GM20000 (cell line): ENCODE data around the gene GPR146.
A peak's percentile ranks its signal among the peaks of the same experiment; 100 is the strongest.

Source experiments
- DNase-seq: peaks from one replicate; pipeline ENCODE4 v3.0.0; 2012; ENCODE audit warnings: low spot score
- TF ChIP-seq, protein P1 (sequence below): IDR thresholded peaks from 2 replicates; pipeline ENCODE4 v1.5.1; 2012; ENCODE audit warnings: mild to moderate bottlenecking, control low read depth; ENCODE audit errors: extremely low read depth, missing control alignments

Gene GPR146

DNA sequence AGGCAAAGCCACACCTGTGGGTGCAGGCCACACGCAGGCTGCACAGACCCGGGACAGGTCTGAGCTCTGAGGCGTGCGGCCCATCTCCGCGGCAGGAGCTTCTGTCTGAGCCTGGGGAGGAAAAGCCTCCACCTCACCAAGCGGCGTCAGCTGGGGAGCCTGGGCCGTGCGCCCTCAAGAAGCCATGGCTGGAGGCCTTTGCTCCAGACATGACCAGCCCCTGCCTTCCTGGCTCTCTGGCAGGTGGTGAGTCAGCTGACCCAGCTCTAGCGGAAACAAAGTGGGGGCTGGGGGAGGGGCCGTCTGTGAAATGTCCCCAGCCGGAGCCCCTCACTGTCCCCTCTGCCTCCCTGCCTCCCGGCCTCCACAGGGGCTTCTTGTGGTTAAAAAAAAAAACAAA is 56.0 kb downstream of the GPR146 start:
- TF ChIP-seq, protein P1, sequence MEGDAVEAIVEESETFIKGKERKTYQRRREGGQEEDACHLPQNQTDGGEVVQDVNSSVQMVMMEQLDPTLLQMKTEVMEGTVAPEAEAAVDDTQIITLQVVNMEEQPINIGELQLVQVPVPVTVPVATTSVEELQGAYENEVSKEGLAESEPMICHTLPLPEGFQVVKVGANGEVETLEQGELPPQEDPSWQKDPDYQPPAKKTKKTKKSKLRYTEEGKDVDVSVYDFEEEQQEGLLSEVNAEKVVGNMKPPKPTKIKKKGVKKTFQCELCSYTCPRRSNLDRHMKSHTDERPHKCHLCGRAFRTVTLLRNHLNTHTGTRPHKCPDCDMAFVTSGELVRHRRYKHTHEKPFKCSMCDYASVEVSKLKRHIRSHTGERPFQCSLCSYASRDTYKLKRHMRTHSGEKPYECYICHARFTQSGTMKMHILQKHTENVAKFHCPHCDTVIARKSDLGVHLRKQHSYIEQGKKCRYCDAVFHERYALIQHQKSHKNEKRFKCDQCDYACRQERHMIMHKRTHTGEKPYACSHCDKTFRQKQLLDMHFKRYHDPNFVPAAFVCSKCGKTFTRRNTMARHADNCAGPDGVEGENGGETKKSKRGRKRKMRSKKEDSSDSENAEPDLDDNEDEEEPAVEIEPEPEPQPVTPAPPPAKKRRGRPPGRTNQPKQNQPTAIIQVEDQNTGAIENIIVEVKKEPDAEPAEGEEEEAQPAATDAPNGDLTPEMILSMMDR: no peak
- DNase-seq: no peak

DNA sequence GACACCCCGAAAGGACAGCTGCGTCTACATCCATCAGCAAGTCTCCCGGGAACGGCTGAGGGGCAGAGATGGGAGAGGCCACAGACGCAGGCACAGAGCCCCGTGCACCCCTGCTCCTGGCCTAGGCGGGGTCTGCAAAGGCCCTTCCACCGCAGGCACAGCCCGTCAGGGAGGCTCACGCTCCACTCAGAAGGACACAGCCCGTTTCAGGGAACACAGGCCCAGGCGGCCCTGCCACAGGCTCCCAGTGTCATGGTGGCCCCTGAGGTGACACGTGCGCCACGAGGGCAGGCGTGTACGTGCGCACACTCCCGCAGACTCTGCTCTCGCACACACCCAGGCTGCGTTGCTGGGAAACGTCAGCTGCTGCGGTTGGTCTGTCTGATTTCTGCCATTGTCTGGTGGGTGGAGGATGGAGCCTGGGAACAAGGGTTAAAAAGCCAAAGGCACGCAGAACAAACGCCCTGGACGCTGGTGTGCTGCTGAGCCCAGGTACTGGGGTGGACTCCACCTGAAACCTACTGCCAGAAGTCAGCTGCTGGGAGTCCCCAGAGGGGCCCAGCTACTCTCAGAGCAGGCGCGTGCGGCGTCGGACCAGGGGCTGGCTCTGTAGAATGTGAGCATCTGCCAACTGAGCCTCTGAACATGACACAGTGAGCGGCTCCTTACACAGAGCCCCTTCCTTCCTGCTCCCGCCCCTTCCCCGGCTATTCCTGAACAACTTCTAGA is 56.7 kb downstream of the GPR146 start:
- TF ChIP-seq, protein P1: no peak
- DNase-seq: no peak

DNA sequence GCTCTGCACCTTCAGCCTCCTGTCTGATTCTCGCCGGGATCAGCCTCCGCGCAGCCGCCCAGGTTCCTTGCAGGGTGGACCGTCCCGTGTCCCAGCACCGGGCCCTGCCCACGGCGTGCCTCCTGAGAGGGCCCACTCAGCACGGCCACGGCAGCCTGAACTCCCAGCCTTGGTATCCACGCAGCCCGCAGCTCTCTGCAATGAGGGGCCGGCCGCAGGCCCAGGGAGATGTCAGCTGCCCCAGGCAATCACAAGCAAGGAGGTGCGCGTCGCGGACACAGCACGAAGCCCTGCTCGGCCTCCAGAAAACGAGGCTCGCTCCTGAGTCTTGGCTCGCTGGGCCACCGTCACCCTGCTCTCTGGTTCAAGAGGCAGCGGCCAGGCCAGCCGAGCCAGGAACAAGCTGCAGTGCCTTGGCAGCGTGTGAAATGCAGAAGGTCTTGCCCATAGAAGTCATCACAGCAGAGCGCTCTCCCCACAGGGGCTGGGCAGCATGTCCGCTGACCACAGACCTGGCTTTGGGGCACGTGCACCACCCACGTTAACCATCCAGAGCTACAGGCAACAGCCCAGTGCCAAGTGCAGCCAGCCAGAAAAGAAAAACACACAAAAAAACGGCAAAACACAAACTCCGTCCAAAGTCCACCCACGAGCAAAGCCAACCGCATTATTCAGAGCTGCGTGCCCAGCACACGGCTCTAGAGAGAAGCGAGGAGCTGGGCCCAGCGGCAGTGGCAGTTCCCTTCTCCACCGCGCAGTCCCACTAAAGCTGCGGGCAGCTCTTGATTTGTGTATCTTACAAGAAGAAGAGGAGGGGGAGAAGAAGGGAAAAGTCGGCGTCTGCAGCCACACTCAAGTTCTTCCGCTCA is 57.5 kb downstream of the GPR146 start:
- TF ChIP-seq, protein P1: no peak
- no peak for DNase-seq

DNA sequence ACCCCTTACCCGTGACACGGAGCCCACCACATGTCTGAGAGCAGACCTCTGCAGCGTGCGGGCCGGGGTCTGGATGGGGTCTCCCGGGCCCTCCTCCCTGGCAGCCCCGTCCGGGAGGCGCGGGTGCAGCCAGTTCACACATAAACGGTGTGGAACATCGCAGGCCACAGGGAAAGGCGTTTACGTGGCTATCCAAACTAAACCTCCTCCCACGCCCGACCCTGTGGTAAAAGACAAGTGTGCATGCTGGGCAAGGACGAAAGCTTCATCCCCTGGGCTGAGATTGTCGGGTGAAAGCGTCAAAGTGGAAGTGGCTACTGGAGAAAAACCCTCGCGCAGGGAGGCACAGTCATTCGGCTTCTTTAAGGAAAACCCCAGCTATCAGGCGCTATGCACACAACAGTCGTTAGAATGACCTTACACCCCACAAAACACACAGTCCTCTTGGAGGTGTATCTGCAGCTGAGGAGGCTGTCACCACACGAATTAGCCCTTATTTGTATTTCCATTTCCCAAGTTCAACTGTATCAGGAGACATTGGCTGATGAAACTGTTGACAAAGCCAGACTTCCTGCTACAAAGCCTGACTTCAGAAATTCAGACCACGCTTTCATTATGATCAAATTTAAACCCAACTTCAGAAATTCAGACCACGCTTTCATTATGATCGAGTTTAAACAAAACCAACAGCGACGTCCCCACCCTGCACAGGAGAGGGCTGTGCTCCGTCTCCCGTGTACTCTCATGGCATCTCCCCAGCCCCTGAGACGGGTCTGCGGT is 58.9 kb downstream of the GPR146 start:
- peak; percentile 81 for DNase-seq
- TF ChIP-seq, protein P1: no peak

DNA sequence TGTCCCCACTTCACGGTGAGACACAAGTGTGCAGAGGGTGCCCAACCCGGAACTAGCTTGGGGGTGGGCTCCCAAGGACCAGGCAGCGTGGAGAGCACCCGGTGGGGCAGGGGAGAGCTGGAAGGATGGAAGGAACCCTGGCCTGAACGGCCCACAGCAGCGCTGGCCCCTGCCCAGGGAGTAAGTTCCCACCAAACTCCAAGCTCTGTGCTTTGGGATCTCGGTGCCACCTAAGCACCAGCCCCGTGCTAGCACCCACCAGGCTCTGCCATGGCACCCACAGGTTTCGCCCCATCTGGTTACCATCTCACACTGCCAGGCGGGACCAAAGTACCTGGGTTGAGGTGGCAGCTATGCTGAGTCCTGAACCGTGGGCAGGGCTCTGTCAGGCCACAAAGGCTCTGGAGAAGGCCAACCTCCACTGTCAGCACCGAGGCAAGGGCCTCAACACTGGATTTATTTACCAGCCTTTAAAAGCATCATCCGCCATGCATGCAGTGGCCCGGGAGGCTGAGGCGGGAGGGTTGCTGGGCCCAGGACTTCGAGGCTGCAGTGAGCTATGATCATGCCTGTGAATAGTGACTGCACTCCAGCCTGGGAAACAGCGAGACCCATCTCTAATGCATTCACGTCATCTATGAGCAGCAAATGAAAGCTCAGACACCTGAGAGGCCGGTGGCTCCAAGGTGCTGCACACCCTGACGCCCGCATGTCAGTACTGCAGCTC is 59.6 kb downstream of the GPR146 start:
- DNase-seq: no peak
- TF ChIP-seq, protein P1: no peak

DNA sequence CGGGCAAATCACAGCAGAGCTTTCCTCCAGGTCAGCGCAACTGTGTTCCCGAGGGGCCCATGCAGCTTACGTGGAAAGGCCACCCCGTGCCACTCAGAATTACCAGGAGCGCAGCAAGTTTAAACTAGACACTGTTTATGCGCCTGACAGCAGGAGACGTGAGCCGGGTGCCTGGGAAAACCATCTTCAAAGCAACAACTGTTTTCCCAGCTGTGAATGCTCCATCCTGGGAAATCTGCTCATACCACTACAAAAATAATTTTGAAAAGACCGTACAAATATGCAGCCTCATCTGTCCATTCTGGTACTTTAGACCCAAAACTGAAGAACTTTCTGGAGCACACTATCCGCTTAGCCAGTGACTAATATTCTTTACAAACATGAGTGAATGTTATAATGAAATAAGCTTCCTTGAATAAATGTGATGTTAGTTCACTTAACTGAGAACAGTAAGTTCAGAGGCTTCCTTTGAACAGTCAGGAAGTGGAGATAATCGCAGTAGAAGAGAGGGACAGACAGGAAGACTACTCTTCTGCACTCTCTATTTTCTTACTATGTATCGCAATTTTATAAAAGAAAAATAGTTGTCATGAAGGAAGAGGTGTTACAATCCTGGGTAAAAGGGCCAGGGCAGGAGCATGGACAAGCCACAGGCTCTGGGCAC is 60.3 kb downstream of the GPR146 start:
- TF ChIP-seq, protein P1: no peak
- no peak for DNase-seq
